ENCODE measurements around the gene ASTN1. TPM values are rescaled to one million over a fixed set of nuclear protein-coding genes. Genes with fewer than 3 reads are reported as not detected.
A peak's percentile ranks its signal among the peaks of the same experiment; 100 is the strongest.

Gene ASTN1
- polyA plus RNA-seq, 10 donors, result 2.8 to 6.3 (median 5.0) TPM

DNA sequence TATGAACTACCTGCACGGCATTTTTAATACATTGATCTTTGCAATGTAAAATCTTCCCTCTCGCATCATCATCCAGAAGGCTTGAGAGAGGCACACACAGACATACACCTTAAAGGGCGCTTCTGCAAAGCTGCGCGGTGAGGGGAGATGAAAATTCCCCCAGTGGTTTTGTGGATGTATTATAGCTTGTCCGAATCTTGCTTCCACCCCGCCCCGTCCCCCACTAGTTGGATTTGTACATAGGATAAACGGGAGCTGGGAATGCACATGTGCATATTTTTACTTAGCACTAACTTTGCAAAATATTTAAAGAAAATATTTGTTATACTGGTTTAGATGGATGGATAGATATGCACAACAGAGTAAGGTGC, 542 bp upstream of the ASTN1 start:
- DNase-seq, result no peak

GRCh38 chr1:177163844-177164379, 600 bp downstream of the ASTN1 start:
- DNase-seq, result no peak

GRCh38 chr1:177162243-177162642, 2.3 kb downstream of the ASTN1 start:
- DNase-seq, result no peak

GRCh38 chr1:177146499-177146898, 18.0 kb downstream of the ASTN1 start:
- DNase-seq, result peak in 1 of 3 donors; percentile 19

DNA sequence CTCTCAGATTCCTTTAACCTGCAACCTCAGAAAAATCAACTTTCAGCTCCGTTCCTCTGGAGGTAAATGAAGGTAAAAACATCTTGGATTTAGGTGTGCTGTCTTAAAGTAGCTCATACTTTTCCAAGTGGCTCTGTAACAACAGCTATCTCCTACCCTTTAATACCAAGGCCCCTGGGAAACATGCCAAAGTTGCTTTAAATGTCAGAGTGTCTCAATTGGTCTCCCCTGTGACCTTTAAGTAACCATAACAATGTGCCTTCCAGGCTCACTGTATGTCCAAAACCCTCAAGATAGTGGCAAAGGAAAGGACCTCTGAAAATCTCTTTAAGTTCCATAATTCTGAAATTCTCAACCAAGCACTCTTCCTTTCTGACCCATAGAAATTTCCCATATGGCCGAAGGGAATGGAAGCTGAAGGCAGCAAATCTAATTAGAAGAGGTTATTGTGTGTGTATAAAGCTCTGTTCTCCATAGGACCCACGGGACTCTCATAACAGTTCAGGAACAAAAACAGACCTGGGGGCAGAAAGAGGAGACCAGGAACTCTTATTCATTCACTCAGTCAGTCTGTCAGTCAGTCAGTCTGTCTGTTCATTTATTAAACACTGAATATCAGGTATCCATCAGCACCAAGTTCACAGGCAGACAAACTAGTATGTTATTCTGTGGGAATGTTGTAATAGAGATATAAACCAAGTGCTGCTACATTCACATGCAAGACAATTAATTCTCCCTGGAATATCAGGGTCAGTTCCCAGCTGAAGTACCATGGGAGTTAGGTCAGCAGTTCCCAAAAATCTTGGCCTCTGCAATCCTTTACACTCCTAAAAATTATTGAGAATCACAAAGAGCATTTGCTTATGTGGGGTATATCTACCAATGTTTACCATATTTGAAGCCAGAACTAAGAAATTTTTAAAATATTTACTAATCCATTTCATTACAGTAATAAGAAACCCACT, 19.1 kb downstream of the ASTN1 start:
- peak in 1 of 3 donors; percentile 63 for DNase-seq

DNA sequence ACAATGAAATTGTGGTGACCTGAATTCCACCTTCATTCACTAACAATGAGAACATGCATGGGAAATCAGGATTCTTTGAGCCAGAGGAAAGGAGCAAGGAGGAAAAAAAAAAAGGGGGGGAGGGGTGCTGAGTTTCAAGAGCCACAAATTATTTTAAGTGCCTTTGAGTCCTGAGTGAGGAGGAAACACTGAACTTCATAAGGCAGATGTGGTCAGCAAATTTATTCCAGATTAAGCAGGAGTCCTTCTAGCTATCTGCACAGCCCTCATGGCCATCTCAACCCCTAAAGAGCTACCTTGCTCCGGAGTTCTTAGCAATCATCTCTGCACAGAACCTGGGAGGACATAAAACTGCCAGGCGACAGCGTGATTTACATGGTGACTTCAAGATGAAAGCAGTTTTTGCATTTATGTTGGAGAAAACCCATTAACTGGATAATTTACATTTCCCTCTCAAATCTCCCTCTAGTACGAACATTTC, 21.7 kb downstream of the ASTN1 start:
- DNase-seq, result peak in 1 of 3 donors; percentile 35

DNA sequence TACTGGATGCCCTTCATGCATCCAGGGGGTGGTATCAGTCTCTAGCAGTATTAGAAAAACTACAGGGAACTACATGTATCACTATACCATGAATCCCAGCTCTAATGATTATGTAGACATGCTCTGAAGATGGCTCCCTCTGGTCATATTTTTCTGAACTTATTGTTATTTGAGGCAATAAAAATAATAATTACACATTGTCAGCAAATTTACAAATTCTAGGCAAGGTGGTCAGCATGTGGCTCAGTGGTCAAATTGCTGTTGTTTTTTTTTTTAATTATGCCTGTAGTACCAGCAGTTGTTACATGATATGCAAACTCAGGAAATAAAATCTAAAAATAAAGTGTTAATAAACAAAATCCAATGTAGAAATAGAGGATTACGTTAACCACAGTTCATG, 22.5 kb downstream of the ASTN1 start:
- DNase-seq, result no peak

GRCh38 chr1:177138347-177138746, 26.2 kb downstream of the ASTN1 start:
- no peak for DNase-seq

DNA sequence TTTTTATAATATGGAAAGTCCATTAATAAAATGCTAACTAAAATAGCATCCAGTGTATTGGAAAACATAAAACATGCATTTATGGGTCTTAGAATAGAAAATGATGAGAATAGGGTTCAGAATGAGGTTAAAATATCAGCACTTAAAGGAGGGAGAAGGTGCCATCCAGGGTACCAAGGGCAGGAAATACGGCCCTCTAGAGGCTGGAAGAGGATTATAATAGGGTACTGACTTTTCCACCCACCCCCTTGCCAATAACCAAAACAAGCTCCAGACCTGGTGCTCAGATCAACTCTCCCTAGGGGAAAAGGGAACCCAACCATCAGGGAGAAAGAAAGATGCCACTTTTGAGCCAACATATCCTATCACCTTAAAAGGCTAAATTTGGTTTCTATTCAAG, 26.7 kb downstream of the ASTN1 start:
- no peak for DNase-seq

DNA sequence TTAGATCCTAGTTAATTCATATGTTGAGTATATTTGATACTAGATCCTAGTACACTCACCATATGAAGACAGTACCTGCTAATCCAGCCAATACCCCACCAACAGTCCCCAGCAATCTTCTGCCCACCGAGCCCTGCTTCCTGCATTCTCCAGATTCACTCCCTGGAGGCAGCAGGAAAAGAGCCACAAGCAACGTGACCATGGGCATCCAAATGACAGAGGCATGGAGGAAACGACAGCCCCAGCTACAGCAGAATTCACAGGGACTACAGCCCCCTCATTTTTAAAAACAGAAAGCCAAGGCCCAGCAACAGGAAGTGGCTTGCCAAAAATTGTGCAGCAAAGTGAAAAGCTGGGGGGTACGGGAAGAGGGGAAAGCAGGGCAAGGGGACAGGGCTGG, 29.3 kb downstream of the ASTN1 start:
- no peak for DNase-seq

DNA sequence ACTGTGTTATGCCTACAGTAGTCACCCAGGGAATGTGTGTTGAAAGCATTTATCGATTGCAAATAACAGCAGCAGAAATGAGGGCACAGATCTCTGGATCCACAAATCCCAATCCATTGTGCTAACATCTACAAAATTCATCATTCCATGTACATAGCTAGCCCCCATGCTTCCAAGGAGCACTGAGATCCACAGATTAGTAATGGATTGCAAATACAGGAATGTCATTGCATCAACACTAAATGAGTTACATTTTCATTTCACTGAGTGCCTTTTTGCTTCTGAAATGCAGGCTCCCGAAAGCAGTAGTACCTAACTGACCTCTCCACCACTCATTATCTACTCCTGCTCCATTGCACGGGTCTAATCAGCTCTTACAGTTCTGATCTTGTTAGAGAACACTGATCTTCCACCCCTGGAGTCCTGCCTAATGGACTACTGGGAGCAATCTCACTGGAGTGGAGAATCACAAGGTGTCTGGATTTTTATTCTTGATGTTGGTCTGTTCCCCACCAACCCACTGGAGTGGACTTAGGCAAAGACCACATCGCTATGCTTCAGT, 30.5 kb downstream of the ASTN1 start:
- DNase-seq, result no peak

DNA sequence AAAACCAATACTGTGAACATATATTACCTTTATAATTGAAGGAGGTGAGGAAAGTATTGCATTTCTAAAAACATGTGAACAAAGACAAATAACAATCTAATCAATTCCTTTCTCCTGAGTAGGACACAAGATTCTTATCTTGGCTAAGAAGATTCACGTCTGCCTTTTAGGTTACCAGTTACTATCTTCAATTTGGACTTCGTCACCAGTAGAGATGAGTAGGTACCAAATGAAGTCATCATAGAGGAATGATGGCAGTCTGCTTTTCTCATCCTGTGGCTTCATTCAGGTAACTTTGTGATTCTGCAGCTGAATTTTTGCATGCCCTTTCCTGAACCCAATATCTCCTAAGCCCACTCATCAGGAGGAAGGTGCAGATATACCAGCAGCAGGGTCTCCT, 32.4 kb downstream of the ASTN1 start:
- no peak for DNase-seq

DNA sequence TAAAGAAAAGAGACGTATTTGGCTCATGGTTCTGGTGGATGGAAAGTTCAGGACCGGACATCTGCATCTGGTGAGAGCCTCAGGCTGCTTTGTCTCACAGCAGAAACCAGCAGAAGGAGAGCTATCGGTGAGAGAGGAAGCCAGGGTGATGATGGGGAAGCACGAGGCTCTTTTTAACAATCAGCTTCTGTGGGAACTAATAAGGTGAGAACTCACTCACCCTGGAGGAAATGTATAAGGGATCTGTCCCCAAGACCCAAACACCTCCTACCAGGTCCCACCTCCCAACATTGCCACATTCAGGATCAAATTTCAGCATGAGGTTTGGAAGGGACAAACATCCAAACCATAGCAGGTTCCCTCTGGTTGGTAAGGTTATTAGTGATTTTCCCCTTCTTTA, 32.8 kb downstream of the ASTN1 start:
- DNase-seq, result no peak

DNA sequence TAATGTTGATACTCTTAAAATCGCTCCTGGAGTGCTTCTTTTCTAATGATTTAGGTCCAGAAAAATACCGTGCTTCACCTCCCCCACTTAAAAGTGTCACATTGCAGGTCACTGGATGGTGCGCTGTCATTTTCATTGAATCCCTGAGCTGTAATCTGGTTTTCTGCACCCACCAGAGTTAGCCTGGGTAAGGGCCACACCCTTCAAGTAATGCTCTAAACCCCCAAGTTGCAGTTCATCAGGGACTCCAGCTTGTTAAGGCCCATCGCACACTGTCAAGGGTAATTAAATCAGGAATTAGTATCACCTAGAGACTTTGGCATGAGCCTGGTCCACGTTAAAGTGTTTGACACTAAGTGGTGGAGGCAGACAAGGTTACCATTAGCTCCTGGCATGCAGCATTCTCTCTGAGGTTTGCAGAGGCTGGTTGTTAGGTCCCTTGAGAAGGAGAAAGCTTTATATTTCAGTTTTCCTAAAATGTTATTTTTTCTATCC, 34.0 kb downstream of the ASTN1 start:
- no peak for DNase-seq

GRCh38 chr1:177128665-177129281, 35.7 kb downstream of the ASTN1 start:
- DNase-seq, result no peak

DNA sequence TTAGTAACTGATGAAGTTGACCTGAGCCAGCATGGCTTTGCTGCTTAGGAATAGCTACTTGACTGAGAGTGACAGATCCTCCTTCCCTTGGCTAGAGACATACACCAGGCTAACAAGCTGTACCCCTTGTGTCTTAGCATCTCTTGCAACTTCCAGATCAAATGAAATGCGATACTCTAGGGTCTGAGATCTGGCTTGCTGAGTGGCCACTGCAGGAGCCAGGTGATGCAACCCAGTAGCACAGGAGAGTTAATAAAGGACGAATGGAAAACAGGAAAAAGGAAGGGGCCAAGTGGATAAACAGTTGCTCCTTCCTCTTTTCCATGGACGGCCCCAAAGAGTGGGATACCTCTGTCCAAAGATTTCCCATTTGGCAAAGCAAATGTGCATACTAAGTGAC, 38.2 kb downstream of the ASTN1 start:
- DNase-seq, result no peak

GRCh38 chr1:177124577-177125278, 39.8 kb downstream of the ASTN1 start:
- DNase-seq, result no peak

DNA sequence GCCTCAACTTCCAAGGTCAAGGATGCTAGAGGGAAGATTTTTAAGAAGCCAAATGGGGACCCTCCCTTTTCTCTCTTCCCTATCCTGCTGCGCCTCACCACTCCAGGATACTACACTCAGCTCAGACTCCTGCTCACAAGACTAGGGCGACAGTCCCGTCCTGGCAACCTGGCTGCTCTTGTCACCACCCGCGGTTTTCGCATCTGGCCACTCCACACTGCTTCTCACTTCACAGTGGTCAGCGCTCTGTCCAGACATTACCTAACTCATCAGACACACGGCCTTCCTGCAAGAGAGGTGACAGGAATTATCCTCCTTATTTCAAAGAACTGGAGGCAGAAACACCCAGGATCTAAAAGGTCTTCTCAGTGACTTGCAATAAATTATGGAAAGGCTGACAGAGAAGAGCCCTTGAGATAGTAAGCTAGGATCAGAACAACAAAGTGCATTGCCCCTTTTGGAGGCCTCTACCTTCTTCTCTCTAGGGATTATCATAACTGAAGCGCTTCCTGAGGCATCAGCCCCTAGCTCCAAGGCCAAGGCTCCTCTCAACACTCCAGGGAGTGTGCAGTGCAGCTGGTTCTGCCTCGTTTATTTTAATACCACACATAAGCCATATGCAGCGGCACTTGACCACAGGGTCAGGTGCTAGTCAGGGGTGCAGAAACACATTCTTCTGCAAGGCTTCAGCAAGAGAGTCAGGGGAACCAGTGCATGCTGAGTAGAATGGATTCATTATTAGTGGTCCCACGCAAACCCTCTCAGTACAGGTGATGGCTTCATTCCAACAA, 41.9 kb downstream of the ASTN1 start:
- no peak for DNase-seq

- no peak for DNase-seq
Measured at GRCh38 chr1:177119311-177119710, 45.2 kb downstream of the ASTN1 start.

DNA sequence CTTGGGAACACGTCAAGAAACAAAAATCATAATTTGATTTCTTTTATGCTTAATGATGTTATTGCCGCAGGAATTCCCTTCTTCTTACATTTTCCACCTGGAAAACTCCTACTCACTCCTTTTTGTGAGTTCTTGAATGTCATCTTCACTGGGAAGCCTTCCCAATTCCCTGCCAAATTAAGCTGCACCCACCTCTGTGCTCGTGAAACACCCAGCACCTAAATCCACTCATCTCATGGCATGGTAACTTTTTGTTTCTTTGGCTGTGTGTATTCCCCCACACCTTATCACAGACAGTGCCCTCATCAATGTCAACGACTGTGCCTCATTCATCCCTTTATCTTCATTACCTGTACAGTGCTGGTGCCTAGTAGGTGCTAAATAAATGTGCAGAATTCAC, 45.6 kb downstream of the ASTN1 start:
- no peak for DNase-seq

GRCh38 chr1:177116941-177117340, 47.6 kb downstream of the ASTN1 start:
- no peak for DNase-seq
